Endothelial cell (in vitro differentiated cells): ENCODE measurements around the gene MAGEB6B. TPM values are rescaled to one million over a fixed set of nuclear protein-coding genes. Genes with fewer than 3 reads are reported as not detected.

ENCODE experiments used
- DNase-seq: peaks from one replicate; pipeline ENCODE4 v3.0.0; 2021; ENCODE audit warnings: low spot score
- H3K27ac Mint-ChIP-seq: one replicate; pipeline ENCODE4 v1.8.0; 2021; ENCODE audit warnings: mixed read lengths, inconsistent platforms; ENCODE audit not compliant: unreplicated experiment
- H3K27me3 Mint-ChIP-seq: one replicate; pipeline ENCODE4 v1.8.0; 2021; ENCODE audit warnings: mild to moderate bottlenecking, moderate library complexity, mixed read lengths, inconsistent platforms; ENCODE audit not compliant: unreplicated experiment
- H3K36me3 Mint-ChIP-seq: one replicate; pipeline ENCODE4 v1.8.0; 2021; ENCODE audit warnings: mild to moderate bottlenecking, low read depth, mixed read lengths, inconsistent platforms; ENCODE audit not compliant: unreplicated experiment
- H3K4me1 Mint-ChIP-seq: one replicate; pipeline ENCODE4 v1.8.0; 2021; ENCODE audit warnings: mild to moderate bottlenecking, mixed read lengths, inconsistent platforms; ENCODE audit not compliant: unreplicated experiment
- H3K4me3 Mint-ChIP-seq: one replicate; pipeline ENCODE4 v1.8.0; 2021; ENCODE audit warnings: mild to moderate bottlenecking, mixed read lengths, inconsistent platforms; ENCODE audit not compliant: unreplicated experiment
- H3K9me3 Mint-ChIP-seq: one replicate; pipeline ENCODE4 v1.8.0; 2021; ENCODE audit warnings: mixed read lengths, inconsistent platforms; ENCODE audit not compliant: unreplicated experiment
- CTCF ChIP-seq: fragments of 200-600 bp; sonication (generic); IDR thresholded peaks from one replicate; pipeline ENCODE4 v1.5.0; 2021; ENCODE audit warnings: antibody characterized with exemption; ENCODE audit not compliant: unreplicated experiment
- total RNA-seq: library from RNA; stranded (reverse); fragmentation: NEBNext Ultra II Directional; extraction: Animal tissue kit (Norgen Biotek cat#: 25700); gene quantifications from one replicate; pipeline ENCODE4 v1.2.1, GENCODE V29; 2021; ENCODE audit not compliant: unreplicated experiment

Gene MAGEB6B
- total RNA-seq, 1 donor from 2014 or later: not detected

DNA sequence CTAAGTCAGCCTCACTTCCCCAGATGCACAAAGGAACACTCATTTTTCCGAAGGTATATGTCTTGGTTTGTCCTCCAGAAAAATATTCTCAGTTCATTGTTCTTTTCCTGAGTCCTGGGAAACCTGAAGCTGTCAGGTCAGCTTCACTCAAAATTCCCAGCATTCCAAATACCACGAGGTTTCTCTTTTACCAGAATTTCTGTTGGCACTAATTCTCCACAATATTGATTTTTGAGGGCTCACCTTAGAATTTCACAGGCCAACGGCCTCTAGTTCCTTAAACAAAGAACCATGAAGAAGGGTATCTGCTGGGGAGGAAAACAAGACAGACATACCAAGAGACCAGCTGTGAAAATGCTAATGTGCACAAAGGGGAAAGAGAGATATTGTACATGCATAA lies 47.6 kb downstream of the MAGEB6B start:
- Mint-ChIP-seq H3K4me3 (no peak overlapping the region), H3K36me3 (peaks cover 4% of the 10 kb centered on the region), H3K9me3 (no peaks in the 10 kb centered on the region), H3K4me1 (peaks cover 4% of the 10 kb centered on the region), H3K27me3 (no peaks in the 10 kb centered on the region), H3K27ac (no peak overlapping the region)
- no peak for DNase-seq
- TF ChIP-seq CTCF: no peak

Other genes starting within 250 kb of the MAGEB6B start
- gene MAGEB18, start 22.3 kb upstream of the MAGEB6B start, total RNA-seq: not detected
- gene MAGEB6, start 31.8 kb downstream of the MAGEB6B start, total RNA-seq: not detected
- gene MAGEB5, start 55.6 kb downstream of the MAGEB6B start, total RNA-seq: not detected